Ishikawa (cell line): ENCODE data around the gene YPEL2.

Experiments used
- CEBPB ChIP-seq: IDR thresholded peaks from 2 replicates; pipeline ENCODE4 v1.6.1; 2012
- CREB1 ChIP-seq: IDR thresholded peaks from 2 replicates; pipeline ENCODE4 v1.6.1; 2012; ENCODE audit warnings: low read depth
- EGR1 ChIP-seq: IDR thresholded peaks from 2 replicates; pipeline ENCODE4 v1.6.1; 2012
- EP300 ChIP-seq: IDR thresholded peaks from 2 replicates; pipeline ENCODE4 v1.6.1; 2012; ENCODE audit warnings: borderline replicate concordance
- FOXM1 ChIP-seq: IDR thresholded peaks from 2 replicates; pipeline ENCODE4 v1.6.1; 2012; ENCODE audit warnings: low read depth, borderline replicate concordance
- MAX ChIP-seq: IDR thresholded peaks from 2 replicates; pipeline ENCODE4 v1.6.1; 2012
- NFIC ChIP-seq: IDR thresholded peaks from 2 replicates; pipeline ENCODE4 v1.6.1; 2012
- RAD21 ChIP-seq: IDR thresholded peaks from 2 replicates; pipeline ENCODE4 v1.6.1; 2012; ENCODE audit warnings: low read depth
- REST ChIP-seq: IDR thresholded peaks from 2 replicates; pipeline ENCODE4 v1.6.1; 2012; ENCODE audit warnings: low read depth, mild to moderate bottlenecking
- TAF1 ChIP-seq: IDR thresholded peaks from 2 replicates; pipeline ENCODE4 v1.6.1; 2012; ENCODE audit warnings: low read depth, mild to moderate bottlenecking
- TCF12 ChIP-seq: IDR thresholded peaks from 2 replicates; pipeline ENCODE4 v1.6.1; 2012; ENCODE audit warnings: low read depth
- TEAD4 ChIP-seq: IDR thresholded peaks from 2 replicates; pipeline ENCODE4 v1.6.1; 2012
- USF1 ChIP-seq: IDR thresholded peaks from 2 replicates; pipeline ENCODE4 v1.6.1; 2012
- YY1 ChIP-seq: IDR thresholded peaks from 2 replicates; pipeline ENCODE4 v1.6.1; 2012; ENCODE audit warnings: low read depth
- ZBTB7A ChIP-seq: IDR thresholded peaks from 2 replicates; pipeline ENCODE4 v1.6.1; 2012; ENCODE audit warnings: low read depth

The YPEL2 gene

DNA sequence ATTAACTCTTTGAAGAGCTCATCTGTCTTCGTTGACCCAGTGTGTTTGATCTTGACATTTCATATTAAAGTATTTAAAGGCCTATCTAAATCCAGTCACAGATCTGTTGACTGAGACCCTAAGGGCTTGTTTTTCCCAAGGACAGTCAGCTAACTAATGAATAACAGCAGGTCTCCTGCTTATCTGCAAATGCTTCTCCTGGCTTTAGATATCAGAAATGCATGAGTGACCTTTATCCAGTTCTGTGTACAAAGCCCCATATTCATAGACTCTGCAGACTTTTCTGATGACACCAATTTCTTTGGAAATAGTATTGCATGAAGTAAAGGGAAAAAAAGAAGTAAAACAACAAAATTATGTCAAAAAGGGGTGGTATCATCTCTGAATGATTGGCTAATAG, 70.3 kb downstream of the YPEL2 start:
- no peak for TF ChIP-seq ZBTB7A
- TF ChIP-seq CEBPB = no peak
- no peak for TF ChIP-seq NFIC
- no peak for TF ChIP-seq USF1
- no peak for TF ChIP-seq EGR1
- no peak for TF ChIP-seq RAD21
- no peak for TF ChIP-seq CREB1
- TF ChIP-seq FOXM1 = no peak
- no peak for TF ChIP-seq TCF12
- TF ChIP-seq YY1 = no peak
- no peak for TF ChIP-seq REST
- no peak for TF ChIP-seq MAX

GRCh38 chr17:59402760-59403159, 71.3 kb downstream of the YPEL2 start:
- TF ChIP-seq REST = no peak
- no peak for TF ChIP-seq EP300
- no peak for TF ChIP-seq EGR1
- TF ChIP-seq MAX = no peak
- no peak for TF ChIP-seq ZBTB7A
- TF ChIP-seq TCF12 = no peak
- TF ChIP-seq CEBPB = no peak

DNA sequence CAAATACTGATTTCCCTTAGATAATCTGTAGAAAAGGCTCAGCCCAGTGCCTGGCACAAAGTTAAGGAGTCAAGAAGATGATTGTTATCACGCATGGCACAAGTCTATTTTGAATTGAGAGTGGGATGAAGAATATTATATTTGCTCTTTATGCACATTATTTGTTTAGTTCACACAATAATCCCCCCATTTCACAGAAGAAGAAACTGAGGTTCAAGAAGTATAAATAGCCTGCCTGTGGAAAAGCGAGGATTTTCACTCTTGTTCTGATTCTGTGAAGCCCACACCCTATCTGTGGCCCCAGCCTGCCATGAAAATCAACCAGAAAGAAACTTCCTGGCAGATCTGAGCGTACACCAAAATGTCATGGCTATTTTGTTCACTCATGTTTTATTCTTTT, 73.0 kb downstream of the YPEL2 start:
- TF ChIP-seq TAF1 (no peak), MAX (no peak)

GRCh38 chr17:59405944-59406705, 74.7 kb downstream of the YPEL2 start:
- no peak for TF ChIP-seq ZBTB7A
- TF ChIP-seq EP300 = no peak
- TF ChIP-seq TAF1 = no peak
- TF ChIP-seq RAD21 = no peak
- TF ChIP-seq REST = no peak
- TF ChIP-seq TCF12 = no peak
- no peak for TF ChIP-seq CEBPB
- no peak for TF ChIP-seq CREB1
- no peak for TF ChIP-seq NFIC
- no peak for TF ChIP-seq USF1
- no peak for TF ChIP-seq MAX
- TF ChIP-seq TEAD4 = no peak
- TF ChIP-seq FOXM1 = no peak
- no peak for TF ChIP-seq EGR1
- TF ChIP-seq YY1 = no peak
